Suppressor macrophage treated with lipopolysaccharide for 1 hour (primary cell): ENCODE data around the gene MEGF6.

ENCODE experiments used
- DNase-seq, 3 donors: peaks; one replicate each; pipeline ENCODE4 v3.0.0-alpha.2; 2020 to 2022

The MEGF6 gene

GRCh38 chr1:3606779-3607702, 4.3 kb downstream of the MEGF6 start:
- DNase-seq, result no peak

- DNase-seq, result no peak
These were observed 6.1 kb downstream of the MEGF6 start for GRCh38 chr1:3604997-3605823.

- DNase-seq, result no peak
These were observed 6.8 kb downstream of the MEGF6 start for GRCh38 chr1:3604468-3604974.

- no peak for DNase-seq
These were observed 7.5 kb downstream of the MEGF6 start for GRCh38 chr1:3603571-3604467.

GRCh38 chr1:3603156-3603555, 8.2 kb downstream of the MEGF6 start:
- DNase-seq, result no peak

- DNase-seq, result no peak
These were observed 8.9 kb downstream of the MEGF6 start for GRCh38 chr1:3602375-3602774.

- DNase-seq, result no peak
These were observed 9.6 kb downstream of the MEGF6 start for GRCh38 chr1:3601743-3602142.

GRCh38 chr1:3600354-3600753, 11.0 kb downstream of the MEGF6 start:
- no peak for DNase-seq

GRCh38 chr1:3599816-3600215, 11.5 kb downstream of the MEGF6 start:
- no peak for DNase-seq

- DNase-seq, result no peak
These were observed 12.0 kb downstream of the MEGF6 start for GRCh38 chr1:3599286-3599811.

- no peak for DNase-seq
These were observed 12.6 kb downstream of the MEGF6 start for GRCh38 chr1:3598522-3599285.

GRCh38 chr1:3598051-3598491, 13.2 kb downstream of the MEGF6 start:
- DNase-seq, result no peak

- peak in 2 of 3 donors; percentile 33 to 46 for DNase-seq
These were observed 13.7 kb downstream of the MEGF6 start for GRCh38 chr1:3597599-3597964.

- DNase-seq, result no peak
These were observed 14.4 kb downstream of the MEGF6 start for GRCh38 chr1:3596663-3597598.

GRCh38 chr1:3595949-3596348, 15.4 kb downstream of the MEGF6 start:
- DNase-seq, result no peak

- no peak for DNase-seq
These were observed 16.5 kb downstream of the MEGF6 start for GRCh38 chr1:3594706-3595377.

- DNase-seq, result no peak
These were observed 17.6 kb downstream of the MEGF6 start for GRCh38 chr1:3593745-3594144.

GRCh38 chr1:3593334-3593733, 18.0 kb downstream of the MEGF6 start:
- no peak for DNase-seq

GRCh38 chr1:3590951-3591865, 20.1 kb downstream of the MEGF6 start:
- DNase-seq, result no peak
